Natural killer cell treated with Interleukin-12 subunit alpha and Interleukin-12 subunit beta and Interleukin-15 and Interleukin-18, amount 100 ng/mL, for 72 hours (primary cell): ENCODE data around the gene USF2. TPM values are rescaled to one million over a fixed set of nuclear protein-coding genes. Genes with fewer than 3 reads are reported as not detected.

Experiments used
- ATAC-seq, 2 donors: fragments of 150-1000 bp; cut with Tn5 transposase in 1 of 2; sonication (Bioruptor Pico), chemical (Tn5 transposase) in 1 of 2; 2 replicates each; pipeline ENCODE4 v1.10.0; 2021
- DNase-seq: peaks from one replicate; pipeline ENCODE4 v3.0.0; 2022; ENCODE audit warnings: low spot score
- H3K27ac Mint-ChIP-seq, 2 donors: 1 replicate in 1 of 2; 2 replicates in 1 of 2; pipeline ENCODE4 v1.8.0; 2022; ENCODE audit warnings: mixed read lengths in 2 of 2, mild to moderate bottlenecking in 1 of 2, moderate library complexity in 1 of 2
- H3K27me3 Mint-ChIP-seq, 2 donors: 1 replicate in 1 of 2; 2 replicates in 1 of 2; pipeline ENCODE4 v1.8.0; 2022; ENCODE audit warnings: mixed read lengths in 2 of 2
- H3K36me3 Mint-ChIP-seq: one replicate; pipeline ENCODE4 v1.8.0; 2022; ENCODE audit warnings: mixed read lengths
- H3K4me1 Mint-ChIP-seq, 2 donors: 1 replicate in 1 of 2; 2 replicates in 1 of 2; pipeline ENCODE4 v1.8.0; 2022; ENCODE audit warnings: low read depth in 2 of 2, mixed read lengths in 2 of 2, mild to moderate bottlenecking in 1 of 2
- H3K4me3 Mint-ChIP-seq: one replicate; pipeline ENCODE4 v1.8.0; 2022; ENCODE audit warnings: mixed read lengths
- H3K9me3 Mint-ChIP-seq: 2 replicates; pipeline ENCODE4 v1.8.0; 2022; ENCODE audit warnings: mixed read lengths
- total RNA-seq, 2 donors: library from RNA; stranded (reverse); gene quantifications; one replicate each; pipeline ENCODE4 v1.2.3, GENCODE V29; 2022

Gene USF2
- total RNA-seq, 2 donors from 2014 or later: 90.4 to 102 TPM

GRCh38 chr19:35291916-35292315, 23.2 kb downstream of the USF2 start, which contains the start of gene MAG:
TSS of gene MAG (plus strand) at chr19:35292161. CDS start at chr19:35295409, 3,248 bp downstream.
- Mint-ChIP-seq H3K4me3 (no peak within 1 kb of the TSS), H3K4me1 (no peaks in the 10 kb centered on the region), H3K27ac (no peak within 1 kb of the TSS), H3K27me3 (no peaks in the 10 kb centered on the region), H3K9me3 (no peaks in the 10 kb centered on the region), H3K36me3 (no peaks in the 10 kb centered on the region)
- no peak for DNase-seq
- no peak for ATAC-seq

GRCh38 chr19:35292421-35293362, 23.9 kb downstream of the USF2 start:
- Mint-ChIP-seq H3K4me1 (no peaks in the 10 kb centered on the region), H3K27me3 (no peaks in the 10 kb centered on the region), H3K9me3 (no peaks in the 10 kb centered on the region), H3K4me3 (no peak overlapping the region), H3K27ac (no peak overlapping the region), H3K36me3 (no peaks in the 10 kb centered on the region)
- DNase-seq: no peak
- no peak for ATAC-seq

- Mint-ChIP-seq H3K9me3 (no peaks in the 10 kb centered on the region), H3K4me1 (no peaks in the 10 kb centered on the region), H3K4me3 (no peak overlapping the region)
These were observed 24.6 kb downstream of the USF2 start for GRCh38 chr19:35293363-35293739.

GRCh38 chr19:35293808-35294207, 25.0 kb downstream of the USF2 start:
- no peak for DNase-seq
- no peak for ATAC-seq
- H3K27me3 Mint-ChIP-seq: no peaks in the 10 kb centered on the region
- H3K27ac Mint-ChIP-seq: no peak overlapping the region
- no peaks in the 10 kb centered on the region for H3K9me3 Mint-ChIP-seq
- no peaks in the 10 kb centered on the region for H3K4me1 Mint-ChIP-seq
- no peak overlapping the region for H3K4me3 Mint-ChIP-seq
- no peaks in the 10 kb centered on the region for H3K36me3 Mint-ChIP-seq

More at GRCh38 chr19:35293363-35293739, 24.6 kb downstream of the USF2 start:
- ATAC-seq: no peak
- H3K36me3 Mint-ChIP-seq: no peaks in the 10 kb centered on the region
- H3K27me3 Mint-ChIP-seq: no peaks in the 10 kb centered on the region
- no peak for DNase-seq
- H3K27ac Mint-ChIP-seq: no peak overlapping the region

- no peaks in the 10 kb centered on the region for H3K27me3 Mint-ChIP-seq
- ATAC-seq (no peak), DNase-seq (no peak)
- H3K9me3 Mint-ChIP-seq: no peaks in the 10 kb centered on the region
- H3K27ac Mint-ChIP-seq: no peak overlapping the region
- no peak overlapping the region for H3K4me3 Mint-ChIP-seq
- no peaks in the 10 kb centered on the region for H3K36me3 Mint-ChIP-seq
- H3K4me1 Mint-ChIP-seq: no peaks in the 10 kb centered on the region
These were observed 25.6 kb downstream of the USF2 start for GRCh38 chr19:35294328-35294727.

- Mint-ChIP-seq H3K36me3 (no peaks in the 10 kb centered on the region), H3K4me1 (no peaks in the 10 kb centered on the region), H3K27ac (no peak overlapping the region), H3K27me3 (no peaks in the 10 kb centered on the region), H3K9me3 (no peaks in the 10 kb centered on the region), H3K4me3 (no peak overlapping the region)
- no peak for ATAC-seq
- no peak for DNase-seq
These were observed 26.4 kb downstream of the USF2 start for GRCh38 chr19:35294859-35295791.

- no peak overlapping the region for H3K27ac Mint-ChIP-seq
These were observed 27.2 kb downstream of the USF2 start for GRCh38 chr19:35295792-35296462.

GRCh38 chr19:35296644-35297514, 28.1 kb downstream of the USF2 start:
- H3K27me3 Mint-ChIP-seq: no peaks in the 10 kb centered on the region
- H3K4me3 Mint-ChIP-seq: no peak overlapping the region
- no peaks in the 10 kb centered on the region for H3K4me1 Mint-ChIP-seq
- no peaks in the 10 kb centered on the region for H3K9me3 Mint-ChIP-seq
- ATAC-seq (no peak), DNase-seq (no peak)
- no peaks in the 10 kb centered on the region for H3K36me3 Mint-ChIP-seq
- H3K27ac Mint-ChIP-seq: no peak overlapping the region

More at GRCh38 chr19:35295792-35296462, 27.2 kb downstream of the USF2 start:
- peak; percentile 41 to 56 for ATAC-seq
- DNase-seq: no peak
- Mint-ChIP-seq H3K4me1 (no peaks in the 10 kb centered on the region), H3K4me3 (no peak overlapping the region), H3K36me3 (no peaks in the 10 kb centered on the region), H3K27me3 (no peaks in the 10 kb centered on the region), H3K9me3 (no peaks in the 10 kb centered on the region)

- Mint-ChIP-seq H3K4me3 (no peak overlapping the region), H3K27ac (no peak overlapping the region), H3K4me1 (no peaks in the 10 kb centered on the region), H3K36me3 (no peaks in the 10 kb centered on the region), H3K27me3 (no peaks in the 10 kb centered on the region), H3K9me3 (no peaks in the 10 kb centered on the region)
- ATAC-seq (no peak), DNase-seq (no peak)
These were observed 28.7 kb downstream of the USF2 start for GRCh38 chr19:35297515-35297848.

- Mint-ChIP-seq H3K27me3 (no peaks in the 10 kb centered on the region), H3K4me3 (no peak overlapping the region), H3K36me3 (no peaks in the 10 kb centered on the region), H3K27ac (no peak overlapping the region), H3K4me1 (no peaks in the 10 kb centered on the region), H3K9me3 (no peaks in the 10 kb centered on the region)
- ATAC-seq: no peak
- DNase-seq: no peak
These were observed 29.2 kb downstream of the USF2 start for GRCh38 chr19:35297922-35298321.

GRCh38 chr19:35298561-35298972, 29.8 kb downstream of the USF2 start:
- ATAC-seq: no peak
- Mint-ChIP-seq H3K9me3 (no peaks in the 10 kb centered on the region), H3K36me3 (no peaks in the 10 kb centered on the region), H3K27ac (no peak overlapping the region), H3K4me1 (no peaks in the 10 kb centered on the region), H3K4me3 (no peak overlapping the region), H3K27me3 (no peaks in the 10 kb centered on the region)
- no peak for DNase-seq

- no peak overlapping the region for H3K27ac Mint-ChIP-seq
- H3K27me3 Mint-ChIP-seq: peaks cover 0 to 4% of the 10 kb centered on the region in 2 donors
- H3K4me3 Mint-ChIP-seq: no peak overlapping the region
- H3K9me3 Mint-ChIP-seq: no peaks in the 10 kb centered on the region
- DNase-seq (no peak), ATAC-seq (peak in 1 of 2 donors; percentile 54)
- no peaks in the 10 kb centered on the region for H3K36me3 Mint-ChIP-seq
- no peaks in the 10 kb centered on the region for H3K4me1 Mint-ChIP-seq
These were observed 31.0 kb downstream of the USF2 start for GRCh38 chr19:35299523-35300338.
